PC-3 (cell line): ENCODE measurements around the gene MYO3B.

Source experiments
- EZH2 ChIP-seq: fragments of 300-600 bp; sonication (generic); IDR thresholded peaks from one replicate; pipeline ENCODE4 v1.6.1; 2017; ENCODE audit warnings: antibody characterized with exemption, mild to moderate bottlenecking, low read length; ENCODE audit not compliant: unreplicated experiment
- EZH2phosphoT487 ChIP-seq: fragments of 300-600 bp; sonication (generic); IDR thresholded peaks from 2 replicates; pipeline ENCODE4 v1.6.1; 2018; ENCODE audit warnings: mild to moderate bottlenecking, antibody characterized with exemption, low read length, borderline replicate concordance
- TF ChIP-seq, protein P1 (sequence below): fragments of 300-600 bp; sonication (generic); conservative IDR thresholded peaks from 2 replicates; pipeline ENCODE4 v1.5.1; 2017; ENCODE audit warnings: antibody characterized with exemption, low read depth, mild to moderate bottlenecking, low read length

GRCh38 chr2:170288859-170289258, 110.9 kb downstream of the MYO3B start:
- TF ChIP-seq, protein P1, sequence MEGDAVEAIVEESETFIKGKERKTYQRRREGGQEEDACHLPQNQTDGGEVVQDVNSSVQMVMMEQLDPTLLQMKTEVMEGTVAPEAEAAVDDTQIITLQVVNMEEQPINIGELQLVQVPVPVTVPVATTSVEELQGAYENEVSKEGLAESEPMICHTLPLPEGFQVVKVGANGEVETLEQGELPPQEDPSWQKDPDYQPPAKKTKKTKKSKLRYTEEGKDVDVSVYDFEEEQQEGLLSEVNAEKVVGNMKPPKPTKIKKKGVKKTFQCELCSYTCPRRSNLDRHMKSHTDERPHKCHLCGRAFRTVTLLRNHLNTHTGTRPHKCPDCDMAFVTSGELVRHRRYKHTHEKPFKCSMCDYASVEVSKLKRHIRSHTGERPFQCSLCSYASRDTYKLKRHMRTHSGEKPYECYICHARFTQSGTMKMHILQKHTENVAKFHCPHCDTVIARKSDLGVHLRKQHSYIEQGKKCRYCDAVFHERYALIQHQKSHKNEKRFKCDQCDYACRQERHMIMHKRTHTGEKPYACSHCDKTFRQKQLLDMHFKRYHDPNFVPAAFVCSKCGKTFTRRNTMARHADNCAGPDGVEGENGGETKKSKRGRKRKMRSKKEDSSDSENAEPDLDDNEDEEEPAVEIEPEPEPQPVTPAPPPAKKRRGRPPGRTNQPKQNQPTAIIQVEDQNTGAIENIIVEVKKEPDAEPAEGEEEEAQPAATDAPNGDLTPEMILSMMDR = no peak
- TF ChIP-seq EZH2 (no peak), EZH2phosphoT487 (no peak)
